ENCODE data around the gene THBD. TPM values are rescaled to one million over a fixed set of nuclear protein-coding genes. Genes with fewer than 3 reads are reported as not detected.

THBD gene
- total and polyA plus RNA-seq, 9 of the 15 experiments (the other 6 are each of a cell fraction or from before 2014, with no cell fraction given), result 0.07 to 0.49 (median 0.33) TPM

DNA sequence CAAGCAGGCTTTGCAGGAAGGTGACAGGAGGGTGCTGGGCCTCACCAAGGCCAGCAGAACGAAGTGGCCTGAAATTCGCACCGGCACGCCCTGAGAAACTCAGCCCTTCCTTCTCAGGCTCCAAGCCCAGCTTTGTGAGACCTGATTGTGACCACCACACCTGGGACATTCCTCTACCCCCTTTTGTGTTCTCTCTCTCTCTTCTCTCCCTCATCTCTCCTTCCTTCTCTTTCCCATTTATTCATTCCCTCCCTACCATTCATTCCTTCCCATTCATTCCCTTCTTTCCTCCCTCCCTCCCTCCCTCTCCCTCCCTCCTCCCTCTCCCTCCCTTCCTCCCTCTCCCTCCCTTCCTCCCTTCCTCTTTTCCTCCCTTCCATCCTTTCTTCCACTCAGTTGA, 27.8 kb upstream of the THBD start:
- in situ Hi-C loops (cut with MboI), result no loop called here
- peaks cover 2% of the 10 kb centered on the region in 2 experiments; a peak in 2 of 5 replicates for H3K4me1 ChIP-seq (replicated peaks in 1 of 2; ENCODE audit: control insufficient read depth in 2 of 2, insufficient read depth in 2 of 2, low read length in 2 of 2)
- no peak for TF ChIP-seq ERF (CRISPR knock-in tag; IDR thresholded peaks at IDR 0.05)
- TF ChIP-seq, protein P1, sequence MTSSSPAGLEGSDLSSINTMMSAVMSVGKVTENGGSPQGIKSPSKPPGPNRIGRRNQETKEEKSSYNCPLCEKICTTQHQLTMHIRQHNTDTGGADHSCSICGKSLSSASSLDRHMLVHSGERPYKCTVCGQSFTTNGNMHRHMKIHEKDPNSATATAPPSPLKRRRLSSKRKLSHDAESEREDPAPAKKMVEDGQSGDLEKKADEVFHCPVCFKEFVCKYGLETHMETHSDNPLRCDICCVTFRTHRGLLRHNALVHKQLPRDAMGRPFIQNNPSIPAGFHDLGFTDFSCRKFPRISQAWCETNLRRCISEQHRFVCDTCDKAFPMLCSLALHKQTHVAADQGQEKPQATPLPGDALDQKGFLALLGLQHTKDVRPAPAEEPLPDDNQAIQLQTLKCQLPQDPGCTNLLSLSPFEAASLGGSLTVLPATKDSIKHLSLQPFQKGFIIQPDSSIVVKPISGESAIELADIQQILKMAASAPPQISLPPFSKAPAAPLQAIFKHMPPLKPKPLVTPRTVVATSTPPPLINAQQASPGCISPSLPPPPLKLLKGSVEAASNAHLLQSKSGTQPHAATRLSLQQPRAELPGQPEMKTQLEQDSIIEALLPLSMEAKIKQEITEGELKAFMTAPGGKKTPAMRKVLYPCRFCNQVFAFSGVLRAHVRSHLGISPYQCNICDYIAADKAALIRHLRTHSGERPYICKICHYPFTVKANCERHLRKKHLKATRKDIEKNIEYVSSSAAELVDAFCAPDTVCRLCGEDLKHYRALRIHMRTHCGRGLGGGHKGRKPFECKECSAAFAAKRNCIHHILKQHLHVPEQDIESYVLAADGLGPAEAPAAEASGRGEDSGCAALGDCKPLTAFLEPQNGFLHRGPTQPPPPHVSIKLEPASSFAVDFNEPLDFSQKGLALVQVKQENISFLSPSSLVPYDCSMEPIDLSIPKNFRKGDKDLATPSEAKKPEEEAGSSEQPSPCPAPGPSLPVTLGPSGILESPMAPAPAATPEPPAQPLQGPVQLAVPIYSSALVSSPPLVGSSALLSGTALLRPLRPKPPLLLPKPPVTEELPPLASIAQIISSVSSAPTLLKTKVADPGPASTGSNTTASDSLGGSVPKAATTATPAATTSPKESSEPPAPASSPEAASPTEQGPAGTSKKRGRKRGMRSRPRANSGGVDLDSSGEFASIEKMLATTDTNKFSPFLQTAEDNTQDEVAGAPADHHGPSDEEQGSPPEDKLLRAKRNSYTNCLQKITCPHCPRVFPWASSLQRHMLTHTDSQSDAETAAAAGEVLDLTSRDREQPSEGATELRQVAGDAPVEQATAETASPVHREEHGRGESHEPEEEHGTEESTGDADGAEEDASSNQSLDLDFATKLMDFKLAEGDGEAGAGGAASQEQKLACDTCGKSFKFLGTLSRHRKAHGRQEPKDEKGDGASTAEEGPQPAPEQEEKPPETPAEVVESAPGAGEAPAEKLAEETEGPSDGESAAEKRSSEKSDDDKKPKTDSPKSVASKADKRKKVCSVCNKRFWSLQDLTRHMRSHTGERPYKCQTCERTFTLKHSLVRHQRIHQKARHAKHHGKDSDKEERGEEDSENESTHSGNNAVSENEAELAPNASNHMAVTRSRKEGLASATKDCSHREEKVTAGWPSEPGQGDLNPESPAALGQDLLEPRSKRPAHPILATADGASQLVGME (CRISPR knock-in tag; IDR thresholded peaks at IDR 0.05), result no peak
- TF ChIP-seq ZNF699 (CRISPR knock-in tag; IDR thresholded peaks at IDR 0.05; ENCODE audit: insufficient replicate concordance), result no peak
- TF ChIP-seq HNRNPL (IDR thresholded peaks at IDR 0.05; ENCODE audit: low read depth, low read length), result no peak
- TF ChIP-seq NUFIP1 (IDR thresholded peaks at IDR 0.05; ENCODE audit: partially characterized antibody), result no peak
- TF ChIP-seq CC2D1A (IDR thresholded peaks at IDR 0.05), result no peak
- TF ChIP-seq ARID3A (IDR thresholded peaks at IDR 0.05; ENCODE audit: borderline replicate concordance, low read depth, low read length), result no peak
- TF ChIP-seq ATF6 (CRISPR knock-in tag; IDR thresholded peaks at IDR 0.05), result no peak
- no peak for TF ChIP-seq SRF (CRISPR knock-in tag; IDR thresholded peaks at IDR 0.05)
- no peak for TF ChIP-seq NFIC (IDR thresholded peaks at IDR 0.05)
- TF ChIP-seq, protein P2, sequence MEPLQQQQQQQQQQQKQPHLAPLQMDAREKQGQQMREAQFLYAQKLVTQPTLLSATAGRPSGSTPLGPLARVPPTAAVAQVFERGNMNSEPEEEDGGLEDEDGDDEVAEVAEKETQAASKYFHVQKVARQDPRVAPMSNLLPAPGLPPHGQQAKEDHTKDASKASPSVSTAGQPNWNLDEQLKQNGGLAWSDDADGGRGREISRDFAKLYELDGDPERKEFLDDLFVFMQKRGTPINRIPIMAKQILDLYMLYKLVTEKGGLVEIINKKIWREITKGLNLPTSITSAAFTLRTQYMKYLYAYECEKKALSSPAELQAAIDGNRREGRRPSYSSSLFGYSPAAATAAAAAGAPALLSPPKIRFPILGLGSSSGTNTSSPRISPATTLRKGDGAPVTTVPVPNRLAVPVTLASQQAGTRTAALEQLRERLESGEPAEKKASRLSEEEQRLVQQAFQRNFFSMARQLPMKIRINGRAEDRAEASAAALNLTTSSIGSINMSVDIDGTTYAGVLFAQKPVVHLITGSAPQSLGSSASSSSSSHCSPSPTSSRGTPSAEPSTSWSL (CRISPR knock-in tag; IDR thresholded peaks at IDR 0.05; ENCODE audit: borderline replicate concordance), result no peak
- TF ChIP-seq TFAM (CRISPR knock-in tag; conservative IDR thresholded peaks at IDR 0.05), result no peak

More for the DNA sequence above, 27.8 kb upstream of the THBD start:
- H3K36me3 ChIP-seq (ENCODE audit: control insufficient read depth, insufficient read depth, low read length), result no peaks in the 10 kb centered on the region
- WGBS (ENCODE audit: insufficient coverage, low coverage, missing lambda C conversion rate), result 55% methylated on average over 4 of the region's 4 CpGs
- intact Hi-C loops (cut with micrococcal nuclease), result no loop called here
- FAIRE-seq (no peak), DNase-seq (ENCODE audit: extremely low read depth in 1 of 4, low spot score in 3 of 4) (no peak), ATAC-seq (no peak)
- CTCF ChIA-PET (ENCODE audit: low intra/inter-chr PET ratio), result no interaction called here
- H3K9me3 ChIP-seq (replicated peaks; ENCODE audit: control insufficient read depth, insufficient read depth, low read depth, low read length), result no peaks in the 10 kb centered on the region
- no peak overlapping the region; a peak in 1 of 4 replicates for H3K9ac ChIP-seq (ENCODE audit: insufficient read depth in 1 of 2, low read depth in 2 of 2, low read length in 2 of 2)
- POLR2A ChIA-PET, result no interaction called here
- H3K27ac ChIP-seq (ENCODE audit: extremely low read depth, low read depth, low read length), result no peak overlapping the region
- no peaks in the 10 kb centered on the region for H3K79me2 ChIP-seq (ENCODE audit: control insufficient read depth, insufficient read depth, low read length)
- no peak overlapping the region; the same call in 1 of the 2 replicates for H2AFZ ChIP-seq (ENCODE audit: low read depth, low read length)
- H3K27me3 ChIP-seq (ENCODE audit: control insufficient read depth in 2 of 2, insufficient read depth in 2 of 2, low read length in 2 of 2), result no peaks in the 10 kb centered on the region
- no peaks in the 10 kb centered on the region for H4K20me1 ChIP-seq (replicated peaks; ENCODE audit: control insufficient read depth, insufficient read depth, low read length)
- no TSS peak for BruUV-seq (replicated peaks)
- no peaks in the 10 kb centered on the region for H3K9me1 ChIP-seq (ENCODE audit: control insufficient read depth, insufficient read depth, low read length)
- H3K4me2 ChIP-seq (ENCODE audit: insufficient read depth, low read length), result no peak overlapping the region
- H3K4me3 ChIP-seq, result no peak overlapping the region
